Stimulated activated CD4-positive, alpha-beta T cell treated with anti-CD3 and anti-CD28 coated beads, Interleukin-2, amount 100 ng/mL, for 24 hours (primary cell): Measurements from ENCODE around the gene RPTOR.
"Not testable (repeated sequence)": the region's sequence is repeated elsewhere in the genome, so short reads cannot be mapped to it uniquely, and the experiment has no call there.

ENCODE experiments used
- DNase-seq, 2 donors: peaks; one replicate each; pipeline ENCODE4 v3.0.0-alpha.2; 2020

Gene RPTOR

DNA sequence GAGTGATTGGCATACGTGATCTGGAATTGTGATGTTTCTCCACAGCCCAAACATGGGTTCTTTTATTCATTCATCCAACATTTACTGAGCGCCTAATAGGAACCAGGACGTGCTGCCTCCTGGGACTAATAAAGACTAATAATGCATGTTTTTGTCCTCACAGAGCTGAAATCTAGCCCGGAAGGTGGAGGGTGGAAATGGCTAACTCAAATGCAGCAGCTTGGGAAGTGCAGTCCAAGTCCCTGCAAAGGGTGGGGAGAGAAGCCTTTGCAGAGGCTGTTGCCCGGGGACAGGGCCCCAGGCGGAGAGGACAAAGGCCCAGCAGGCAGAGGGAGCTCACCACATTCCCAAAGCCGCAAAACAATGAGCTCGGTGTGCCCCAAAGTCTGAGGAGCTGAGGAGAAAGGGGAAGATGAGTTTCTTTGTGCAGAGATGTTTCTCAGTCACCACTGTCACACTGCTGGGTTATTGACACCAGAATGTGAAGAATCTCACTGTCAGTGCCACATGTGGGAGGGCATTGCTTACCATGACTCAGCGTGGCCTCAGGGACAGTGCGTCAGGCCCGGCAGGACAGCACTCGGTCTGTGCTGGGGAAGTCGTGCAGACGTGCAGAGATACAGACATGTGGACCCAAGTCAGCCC is 328.8 kb downstream of the RPTOR start:
- no peak for DNase-seq

DNA sequence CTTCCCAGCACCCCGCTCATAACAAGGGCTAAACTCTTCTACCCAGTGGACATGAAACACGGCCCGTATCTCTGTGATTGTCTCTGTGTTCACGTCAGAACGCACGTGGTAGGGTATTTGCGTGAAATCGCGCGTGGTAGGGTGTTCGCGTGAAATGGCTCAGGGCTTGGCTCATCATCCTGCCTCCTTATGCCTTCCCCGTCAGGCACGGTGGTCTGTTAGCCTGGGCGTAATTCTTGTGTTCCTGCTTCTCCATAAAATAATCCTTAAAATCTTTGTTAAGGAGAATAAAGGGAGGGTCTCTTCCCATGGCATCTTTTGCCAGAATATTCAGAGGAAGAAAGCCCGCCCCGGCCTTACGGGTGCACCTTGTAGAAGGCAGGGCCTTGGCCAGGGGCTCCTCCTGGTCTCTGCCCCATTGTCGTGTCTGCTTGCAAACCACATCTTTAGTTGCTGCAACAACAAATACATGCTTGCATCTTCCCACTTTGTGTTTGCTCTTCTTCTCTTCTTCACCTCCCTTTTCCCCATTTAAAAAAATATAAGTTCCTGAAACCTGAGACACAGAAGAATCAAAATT is 330.3 kb downstream of the RPTOR start:
- DNase-seq, result no peak

DNA sequence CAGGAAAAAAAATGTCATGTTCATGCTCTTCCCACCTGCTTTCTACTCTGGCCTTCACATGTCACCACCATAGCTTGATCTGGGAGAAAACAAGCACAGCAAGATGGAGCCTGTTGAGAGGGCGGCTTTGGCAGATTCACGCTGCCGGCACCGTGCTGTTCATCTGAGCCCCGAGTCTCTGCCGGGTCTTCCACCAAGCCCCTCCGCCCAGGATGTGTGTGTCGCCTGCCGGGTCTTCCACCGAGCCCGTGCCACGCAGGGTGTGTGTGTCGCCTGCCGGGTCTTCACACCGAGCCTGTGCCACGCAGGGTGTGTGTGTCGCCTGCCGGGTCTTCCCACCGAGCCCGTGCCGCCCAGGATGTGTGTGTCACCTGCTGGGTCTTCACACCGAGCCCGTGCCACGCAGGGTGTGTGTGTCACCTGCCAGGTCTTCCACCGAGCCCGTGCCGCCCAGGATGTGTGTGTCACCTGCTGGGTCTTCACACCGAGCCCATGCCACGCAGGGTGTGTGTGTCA is 330.9 kb downstream of the RPTOR start:
- not testable (repeated sequence) for DNase-seq

- DNase-seq, result not testable (repeated sequence)
Measured at GRCh38 chr17:80876456-80876949, 331.9 kb downstream of the RPTOR start.

GRCh38 chr17:80876950-80877728 is 332.5 kb downstream of the RPTOR start:
- peak; percentile 79 to 83 for DNase-seq

DNA sequence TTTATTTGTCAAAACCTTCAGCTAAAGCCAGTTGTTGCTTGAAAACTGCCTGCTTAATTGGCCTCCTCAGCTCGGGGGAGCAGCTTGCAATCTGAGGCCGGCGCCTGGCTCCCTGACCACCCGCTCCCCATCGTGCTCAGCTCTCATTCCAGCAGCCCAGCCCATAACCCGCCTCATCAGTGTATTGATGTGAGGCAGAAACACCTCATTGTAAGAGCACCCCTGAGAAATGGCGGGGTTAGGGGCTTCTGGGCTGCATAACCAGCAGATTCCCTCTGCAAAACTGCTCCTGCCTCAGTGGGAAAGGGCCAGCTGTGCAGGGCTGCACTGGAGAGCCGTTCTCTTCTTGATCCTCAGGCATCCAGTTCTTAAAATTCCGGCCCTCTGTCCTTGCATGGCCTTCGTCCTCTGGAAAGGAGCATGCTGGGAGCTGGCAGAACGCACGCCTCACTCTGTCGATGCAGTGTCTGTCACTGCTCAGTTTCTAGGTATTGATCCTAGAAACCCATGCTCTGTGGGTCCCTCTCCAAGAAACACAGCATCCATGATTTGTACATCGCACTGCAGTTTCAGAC is 333.2 kb downstream of the RPTOR start:
- no peak for DNase-seq

GRCh38 chr17:80878876-80879722 is 334.5 kb downstream of the RPTOR start:
- DNase-seq, result no peak

DNA sequence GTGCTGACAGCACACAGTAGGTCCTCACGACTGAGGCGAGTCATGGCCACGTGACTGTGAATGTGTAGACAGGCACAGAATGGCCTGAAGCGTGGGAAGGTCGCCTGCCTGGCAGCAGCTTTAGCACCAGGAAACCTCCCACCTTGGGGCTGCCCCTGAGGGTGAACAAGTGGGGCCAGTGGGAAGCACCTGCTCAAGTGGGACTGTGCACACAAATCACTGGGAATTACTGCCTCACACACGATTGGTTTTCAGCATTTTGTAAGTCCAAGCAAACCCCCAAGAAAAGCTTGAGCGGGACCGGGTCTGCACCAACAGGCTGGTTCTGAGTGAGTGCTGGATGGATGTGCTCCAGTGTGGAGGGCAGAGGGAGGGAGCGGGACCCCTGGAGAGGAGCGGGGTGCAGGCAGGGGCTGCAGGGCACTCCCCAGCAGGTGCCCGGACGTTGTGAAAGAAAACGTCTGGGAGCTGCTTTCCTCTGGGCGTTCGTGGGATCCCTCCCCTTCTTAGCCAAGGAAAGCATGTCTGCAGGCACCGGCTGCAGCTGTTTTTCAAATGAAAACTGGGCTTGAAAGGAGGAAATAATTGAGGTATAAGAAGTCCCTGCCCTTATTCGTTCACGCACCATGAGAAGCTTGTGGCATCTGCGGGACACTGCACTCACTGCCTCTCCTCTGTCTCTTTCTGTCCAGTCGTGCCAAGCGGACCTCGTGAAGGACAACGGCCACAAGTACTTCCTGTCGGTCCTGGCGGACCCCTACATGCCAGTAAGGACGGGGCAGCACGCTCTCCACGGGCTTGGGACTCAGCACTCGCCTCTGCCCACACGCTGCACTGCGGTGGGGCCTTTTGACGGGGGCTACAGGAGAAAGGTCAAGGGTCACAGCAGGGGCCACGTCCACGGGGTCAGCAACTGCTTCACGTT is 335.3 kb downstream of the RPTOR start:
- DNase-seq, result peak in 1 of 2 donors; percentile 37

GRCh38 chr17:80880648-80880985 is 336.0 kb downstream of the RPTOR start:
- no peak for DNase-seq

DNA sequence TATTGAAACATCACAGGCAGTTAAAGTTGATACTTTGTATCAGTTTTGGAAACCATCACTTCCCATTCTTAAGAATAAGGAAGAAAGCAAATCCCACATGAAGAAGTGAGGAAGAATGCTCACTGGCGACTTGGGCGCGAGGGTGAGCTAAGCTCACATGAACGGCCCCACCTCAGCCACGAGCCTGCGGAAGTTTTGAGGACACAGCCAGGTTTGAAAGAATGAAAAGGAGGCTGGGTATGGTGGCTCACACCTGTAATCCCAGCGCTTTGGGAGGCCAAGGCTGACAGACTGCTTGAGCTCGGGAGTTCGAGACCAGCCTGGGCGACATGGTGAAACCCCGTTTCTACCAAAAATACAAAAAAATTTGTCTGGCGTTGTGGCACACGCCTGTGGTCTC is 336.7 kb downstream of the RPTOR start:
- no peak for DNase-seq

DNA sequence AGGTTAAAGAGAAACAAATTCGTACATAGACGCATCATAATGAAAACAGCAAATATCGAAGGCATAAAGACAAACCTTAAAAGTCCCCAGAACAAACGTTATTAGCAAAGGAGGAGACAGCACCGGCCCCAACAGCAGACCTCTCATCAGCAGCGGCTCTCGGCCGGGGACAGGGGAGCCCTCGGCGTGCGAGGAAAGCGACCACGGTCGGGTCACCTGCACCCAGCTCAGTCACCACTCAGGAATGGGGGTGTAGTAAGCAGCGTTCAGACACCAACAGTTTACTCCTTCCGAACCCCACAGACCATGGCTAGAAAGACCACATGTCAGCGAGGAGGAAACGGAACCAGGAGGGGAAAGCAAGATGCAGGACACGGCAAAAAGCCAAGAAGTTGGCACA is 337.7 kb downstream of the RPTOR start:
- DNase-seq, result no peak

GRCh38 chr17:80882926-80883685 is 338.5 kb downstream of the RPTOR start:
- no peak for DNase-seq

DNA sequence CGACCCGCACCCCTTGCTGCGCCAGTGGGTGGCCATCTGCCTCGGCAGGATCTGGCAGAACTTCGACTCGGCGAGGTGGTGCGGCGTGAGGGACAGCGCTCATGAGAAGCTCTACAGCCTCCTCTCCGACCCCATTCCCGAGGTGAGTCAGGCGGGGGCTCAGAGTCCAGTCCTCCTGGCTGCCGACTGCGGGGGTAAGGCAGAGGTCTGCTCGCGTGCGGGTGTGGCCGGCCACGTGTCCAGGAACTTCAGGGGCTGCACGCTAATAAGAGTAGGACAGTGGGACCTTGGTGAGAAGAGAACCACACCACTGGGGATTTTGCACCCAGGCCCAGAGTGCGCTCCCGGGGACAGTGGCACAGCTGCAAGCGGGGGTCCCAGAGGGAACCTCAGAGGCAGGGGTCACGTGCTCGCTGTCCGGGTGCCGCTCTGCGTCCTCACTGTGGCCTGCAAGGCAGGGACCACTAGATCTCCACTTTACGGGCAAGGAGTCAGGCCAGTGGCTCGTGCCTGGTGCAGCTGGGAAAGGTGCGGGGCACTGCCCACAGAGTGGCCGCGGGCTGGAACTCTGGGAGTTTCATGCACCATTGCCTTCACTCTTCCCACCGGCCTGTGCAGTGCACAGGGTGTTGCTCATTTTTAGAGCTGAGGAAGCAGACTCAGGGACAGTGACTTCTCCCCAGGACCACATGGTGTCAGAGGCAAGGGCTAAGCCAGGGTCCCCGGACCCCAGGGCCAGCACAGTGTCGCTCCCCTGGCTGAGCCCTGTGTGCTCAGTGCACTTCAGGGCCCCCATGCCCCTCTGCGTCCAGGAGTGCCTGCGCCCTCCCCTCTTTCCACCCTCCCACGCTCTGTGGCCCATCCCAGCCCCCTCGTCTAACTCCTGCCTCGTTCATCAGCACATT is 339.4 kb downstream of the RPTOR start:
- no peak for DNase-seq

DNA sequence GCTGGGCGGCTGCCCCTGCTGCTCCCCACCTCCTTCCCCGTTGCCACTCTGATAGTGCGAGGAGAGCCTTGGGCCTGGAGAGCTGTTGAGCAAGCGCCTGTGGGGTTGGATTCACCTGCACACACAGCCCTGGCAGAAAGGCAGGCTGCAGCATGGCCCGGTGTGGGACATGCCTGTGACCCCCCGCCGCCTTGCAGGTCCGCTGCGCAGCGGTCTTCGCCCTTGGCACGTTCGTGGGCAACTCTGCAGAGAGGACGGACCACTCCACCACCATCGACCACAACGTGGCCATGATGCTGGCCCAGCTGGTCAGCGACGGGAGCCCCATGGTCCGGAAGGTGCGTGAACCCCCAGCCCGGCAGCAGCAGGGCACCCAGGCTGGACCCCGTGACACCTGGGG is 340.2 kb downstream of the RPTOR start:
- DNase-seq, result no peak

GRCh38 chr17:80885947-80886582 is 341.4 kb downstream of the RPTOR start:
- no peak for DNase-seq

DNA sequence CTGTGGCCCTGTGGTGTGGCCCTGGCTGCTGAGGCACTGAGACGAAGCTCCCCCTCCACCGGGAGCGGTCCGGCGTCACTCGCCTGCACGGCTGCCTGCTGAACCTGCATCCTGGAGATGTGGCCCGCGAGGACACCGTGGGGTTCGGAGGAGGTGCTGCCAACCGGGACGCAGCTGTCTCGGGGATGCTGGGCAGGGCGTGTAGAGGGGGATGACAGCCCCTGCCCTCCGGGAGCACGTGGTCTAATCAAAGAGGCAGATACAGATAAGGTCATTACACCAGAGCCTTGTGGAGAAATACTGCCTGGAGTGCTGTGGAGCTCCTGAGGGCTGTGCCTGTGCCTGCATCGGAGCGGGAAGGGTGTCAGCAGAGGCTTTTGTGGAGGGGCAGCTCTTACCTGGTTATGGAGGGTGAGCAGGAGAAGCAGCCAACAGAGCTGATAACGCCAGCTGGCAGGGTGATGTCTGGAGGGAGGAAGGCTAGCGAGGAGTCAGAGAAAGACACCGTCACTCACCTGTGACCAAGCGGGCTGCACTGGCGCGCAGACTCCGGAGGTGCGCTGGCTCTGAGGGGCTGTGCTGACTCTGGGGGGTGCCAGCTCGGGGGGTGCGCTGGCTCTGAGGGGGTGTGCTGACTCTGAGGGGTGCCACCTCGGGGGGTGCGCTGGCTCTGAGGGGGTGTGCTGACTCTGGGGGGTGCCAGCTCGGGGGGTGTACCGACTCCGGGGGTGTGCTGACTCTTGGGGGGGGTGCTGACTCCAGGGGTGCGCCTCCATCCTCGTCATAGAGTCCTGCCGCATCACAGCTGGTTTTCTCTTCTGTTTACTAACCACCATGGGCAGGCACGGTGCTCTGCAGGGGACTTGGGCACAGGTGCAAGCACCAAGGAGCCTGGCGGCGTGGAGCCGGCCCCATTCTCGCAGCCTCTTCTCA is 342.3 kb downstream of the RPTOR start:
- no peak for DNase-seq

DNA sequence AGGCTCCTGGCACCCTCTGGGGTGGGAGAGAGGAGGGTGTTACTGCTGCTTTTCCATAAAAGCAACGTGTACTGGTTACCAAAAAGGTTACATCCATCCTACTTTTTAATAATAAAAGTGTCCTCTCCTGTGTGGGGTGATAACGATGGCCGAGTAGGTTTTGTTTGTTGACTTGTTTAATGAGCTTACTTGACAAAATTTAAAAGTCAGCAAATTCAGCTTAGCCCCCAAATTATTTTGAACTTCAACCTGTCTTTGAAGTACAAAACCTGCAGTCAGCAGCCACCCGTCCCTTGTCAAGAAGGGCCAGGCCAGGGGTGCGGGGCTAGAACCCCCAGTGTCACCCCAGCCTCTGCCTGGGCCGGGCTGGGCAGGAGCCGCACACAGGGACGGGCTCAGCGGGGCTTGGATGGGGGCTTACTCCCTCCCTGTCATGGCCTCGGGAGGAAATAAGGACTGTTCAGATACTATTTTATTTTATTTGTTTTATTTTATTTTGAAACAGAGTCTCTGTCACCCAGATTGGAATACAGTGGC is 343.1 kb downstream of the RPTOR start:
- no peak for DNase-seq
